ENCODE results near the gene TSPYL6. TPM values are rescaled to one million over a fixed set of nuclear protein-coding genes. Genes with fewer than 3 reads are reported as not detected.

The TSPYL6 gene
- total RNA-seq, 2 donors from 2014 or later = not detected

DNA sequence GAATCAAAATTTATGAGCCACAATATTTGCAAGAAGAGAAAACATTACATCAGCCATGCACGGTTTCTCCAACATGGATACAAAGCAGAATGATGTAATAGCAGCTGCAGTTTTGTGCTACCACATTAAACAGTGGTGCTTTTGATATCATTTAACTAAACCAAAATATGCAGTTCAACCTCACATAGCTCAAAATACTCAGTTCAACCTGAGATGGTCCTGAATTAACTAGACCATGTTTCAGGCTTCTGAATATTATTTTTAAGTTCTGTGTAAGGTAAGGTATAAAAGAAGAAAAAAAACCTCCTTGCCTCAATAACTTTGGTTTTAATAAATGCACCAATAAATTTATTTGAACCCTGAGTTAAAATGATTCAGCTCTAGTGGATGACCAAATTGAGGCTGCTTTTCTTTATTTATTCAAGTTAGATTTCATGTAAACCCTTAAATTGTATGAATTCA, 18.8 kb upstream of the TSPYL6 start:
- TF ChIP-seq, protein P1, sequence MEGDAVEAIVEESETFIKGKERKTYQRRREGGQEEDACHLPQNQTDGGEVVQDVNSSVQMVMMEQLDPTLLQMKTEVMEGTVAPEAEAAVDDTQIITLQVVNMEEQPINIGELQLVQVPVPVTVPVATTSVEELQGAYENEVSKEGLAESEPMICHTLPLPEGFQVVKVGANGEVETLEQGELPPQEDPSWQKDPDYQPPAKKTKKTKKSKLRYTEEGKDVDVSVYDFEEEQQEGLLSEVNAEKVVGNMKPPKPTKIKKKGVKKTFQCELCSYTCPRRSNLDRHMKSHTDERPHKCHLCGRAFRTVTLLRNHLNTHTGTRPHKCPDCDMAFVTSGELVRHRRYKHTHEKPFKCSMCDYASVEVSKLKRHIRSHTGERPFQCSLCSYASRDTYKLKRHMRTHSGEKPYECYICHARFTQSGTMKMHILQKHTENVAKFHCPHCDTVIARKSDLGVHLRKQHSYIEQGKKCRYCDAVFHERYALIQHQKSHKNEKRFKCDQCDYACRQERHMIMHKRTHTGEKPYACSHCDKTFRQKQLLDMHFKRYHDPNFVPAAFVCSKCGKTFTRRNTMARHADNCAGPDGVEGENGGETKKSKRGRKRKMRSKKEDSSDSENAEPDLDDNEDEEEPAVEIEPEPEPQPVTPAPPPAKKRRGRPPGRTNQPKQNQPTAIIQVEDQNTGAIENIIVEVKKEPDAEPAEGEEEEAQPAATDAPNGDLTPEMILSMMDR (conservative IDR thresholded peaks at IDR 0.05) = no peak
- Histone ChIP-seq H3K4me1 (ENCODE audit: control insufficient read depth, insufficient read depth, low read length) (no peaks in the 10 kb centered on the region), H3K4me3 (ENCODE audit: low read length) (no peak overlapping the region), H3K9me3 (ENCODE audit: control insufficient read depth, low read length) (no peaks in the 10 kb centered on the region), H3K9ac (ENCODE audit: extremely low read depth, low read length, poor library complexity, severe bottlenecking) (no peak overlapping the region), H3K27me3 (ENCODE audit: control insufficient read depth, insufficient read depth, low read length, poor library complexity, severe bottlenecking) (no peaks in the 10 kb centered on the region), H3K27ac (ENCODE audit: low read depth, low read length) (peak overlapping the region; percentile 51), H3K36me3 (ENCODE audit: control insufficient read depth, insufficient read depth, low read length) (no peaks in the 10 kb centered on the region)
- Mint-ChIP-seq H3K27ac (no peak overlapping the region), H3K9me3 (no peaks in the 10 kb centered on the region), H3K36me3 (ENCODE audit: low read depth) (peaks cover 3% of the 10 kb centered on the region), H3K27me3 (ENCODE audit: insufficient read depth) (no peaks in the 10 kb centered on the region), H3K4me1 (peaks cover 10% of the 10 kb centered on the region), H3K4me3 (no peak overlapping the region)
- no peak for DNase-seq
- 96% methylated on average over 1 of the region's 1 CpG; no CpG with 5 or more reads in 1 of the 2 experiments for WGBS, 2 experiments (ENCODE audit: insufficient coverage in 1 of 2, insufficient read length in 1 of 2)

DNA sequence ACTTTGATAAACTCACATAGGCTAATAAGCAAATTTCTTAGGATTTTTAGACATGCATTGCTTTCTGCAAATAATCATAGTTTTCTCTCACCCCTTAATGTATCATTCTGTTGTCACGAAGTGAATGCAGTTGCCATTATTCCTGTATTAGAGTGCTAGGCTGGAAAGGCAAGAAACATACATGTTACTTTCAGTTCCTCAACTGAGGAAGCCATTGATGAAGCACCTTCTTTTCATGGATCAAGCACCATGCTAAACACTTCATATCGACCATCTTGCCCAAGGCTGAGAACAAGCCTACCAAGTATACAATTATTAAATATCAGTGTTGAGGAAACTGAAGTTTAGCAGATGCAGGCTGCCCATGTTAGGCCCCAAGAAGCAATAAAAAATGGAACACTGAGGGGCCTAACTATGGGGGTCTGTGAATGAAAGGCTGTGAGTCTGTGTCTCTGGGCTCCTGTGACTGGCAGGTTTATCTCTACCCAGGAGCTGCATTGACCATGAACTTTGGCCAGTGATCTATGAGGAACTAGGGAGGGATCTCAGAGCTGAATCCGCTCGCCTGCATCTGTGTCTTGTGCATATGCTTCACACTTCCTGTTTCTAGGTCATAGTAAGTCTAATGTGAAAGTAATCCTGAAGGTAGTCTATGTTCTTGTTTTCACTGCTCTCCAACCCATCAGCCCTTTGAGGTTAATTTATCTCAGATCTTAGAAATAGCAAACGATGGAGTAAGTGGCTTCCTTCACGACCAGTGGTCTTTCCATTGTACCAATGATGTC, 16.0 kb upstream of the TSPYL6 start:
- Histone ChIP-seq H3K4me3 (ENCODE audit: low read length) (no peak overlapping the region), H3K36me3 (ENCODE audit: control insufficient read depth, insufficient read depth, low read length) (no peaks in the 10 kb centered on the region), H3K4me1 (ENCODE audit: control insufficient read depth, insufficient read depth, low read length) (no peaks in the 10 kb centered on the region), H3K9ac (ENCODE audit: extremely low read depth, low read length, poor library complexity, severe bottlenecking) (no peak overlapping the region), H3K27ac (ENCODE audit: low read depth, low read length) (no peak overlapping the region), H3K27me3 (ENCODE audit: control insufficient read depth, insufficient read depth, low read length, poor library complexity, severe bottlenecking) (no peaks in the 10 kb centered on the region), H3K9me3 (ENCODE audit: control insufficient read depth, low read length) (no peaks in the 10 kb centered on the region)
- no peak overlapping the region for H3K27ac Mint-ChIP-seq
- TF ChIP-seq, protein P1 (conservative IDR thresholded peaks at IDR 0.05) = no peak
- H3K9me3 Mint-ChIP-seq = no peaks in the 10 kb centered on the region
- H3K36me3 Mint-ChIP-seq (ENCODE audit: low read depth) = peaks cover 3% of the 10 kb centered on the region
- H3K4me1 Mint-ChIP-seq = peaks cover 4% of the 10 kb centered on the region
- H3K27me3 Mint-ChIP-seq (ENCODE audit: insufficient read depth) = peaks cover 1% of the 10 kb centered on the region
- no peak for DNase-seq
- no peak overlapping the region for H3K4me3 Mint-ChIP-seq
- WGBS, 2 experiments (ENCODE audit: insufficient coverage in 1 of 2, insufficient read length in 1 of 2) = 91 to 92% methylated on average over 6 of the region's 6 CpGs

DNA sequence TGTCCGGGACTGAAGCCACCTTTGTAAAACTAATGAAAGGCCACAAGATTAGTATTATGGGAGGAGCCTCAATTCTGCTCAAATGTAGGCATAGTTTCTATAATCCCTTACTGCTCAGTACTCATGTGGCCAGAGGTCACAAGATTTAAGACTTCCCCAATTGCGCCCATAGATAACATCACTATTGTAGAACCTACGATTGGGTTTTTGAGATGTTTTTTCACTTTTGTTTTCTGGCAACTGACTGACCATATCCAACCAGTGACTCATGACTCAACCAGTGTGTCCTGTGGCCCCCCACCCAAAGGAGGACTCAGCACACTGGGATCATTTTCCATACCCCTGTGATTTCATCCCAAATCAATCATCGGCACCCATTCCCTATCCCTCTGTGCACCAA, 15.2 kb upstream of the TSPYL6 start:
- H3K4me1 Mint-ChIP-seq = peaks cover 4% of the 10 kb centered on the region
- peaks cover 1% of the 10 kb centered on the region for H3K27me3 Mint-ChIP-seq (ENCODE audit: insufficient read depth)
- H3K27ac Mint-ChIP-seq = no peak overlapping the region
- no peaks in the 10 kb centered on the region for H3K27me3 ChIP-seq (ENCODE audit: control insufficient read depth, insufficient read depth, low read length, poor library complexity, severe bottlenecking)
- no peak overlapping the region for H3K4me3 Mint-ChIP-seq
- no peak for DNase-seq
- H3K9ac ChIP-seq (ENCODE audit: extremely low read depth, low read length, poor library complexity, severe bottlenecking) = no peak overlapping the region
- no peaks in the 10 kb centered on the region for H3K36me3 ChIP-seq (ENCODE audit: control insufficient read depth, insufficient read depth, low read length)
- peaks cover 3% of the 10 kb centered on the region for H3K36me3 Mint-ChIP-seq (ENCODE audit: low read depth)
- H3K4me1 ChIP-seq (ENCODE audit: control insufficient read depth, insufficient read depth, low read length) = no peaks in the 10 kb centered on the region
- TF ChIP-seq, protein P1 (conservative IDR thresholded peaks at IDR 0.05) = no peak
- 95 to 100% methylated on average over 3 to 4 of the region's 4 CpGs for WGBS, 2 experiments (ENCODE audit: insufficient coverage in 1 of 2, insufficient read length in 1 of 2)
- H3K27ac ChIP-seq (ENCODE audit: low read depth, low read length) = no peak overlapping the region
- H3K9me3 Mint-ChIP-seq = no peaks in the 10 kb centered on the region
- no peaks in the 10 kb centered on the region for H3K9me3 ChIP-seq (ENCODE audit: control insufficient read depth, low read length)
- H3K4me3 ChIP-seq (ENCODE audit: low read length) = no peak overlapping the region

Measured in endodermal cell (in vitro differentiated cells).